GM19372 (cell line): ENCODE results near the gene POLG.

Experiments
- ATAC-seq: cut with Tn5 transposase; IDR thresholded peaks from one replicate; pipeline ENCODE4 v1.9.1; 2021; ENCODE audit warnings: mild to moderate bottlenecking, low read depth, moderate library complexity; ENCODE audit not compliant: unreplicated experiment

The POLG gene

GRCh38 chr15:89328398-89329254, 6.0 kb downstream of the POLG start:
- ATAC-seq = no peak

- no peak for ATAC-seq
These were observed 7.5 kb downstream of the POLG start for GRCh38 chr15:89327113-89327512.

- ATAC-seq = no peak
These were observed 8.3 kb downstream of the POLG start for GRCh38 chr15:89326316-89326715.

- no peak for ATAC-seq
These were observed 9.4 kb downstream of the POLG start for GRCh38 chr15:89325039-89325803.

GRCh38 chr15:89323825-89324224, 10.8 kb downstream of the POLG start:
- no peak for ATAC-seq

GRCh38 chr15:89322822-89323221, 11.8 kb downstream of the POLG start:
- no peak for ATAC-seq

- ATAC-seq = no peak
These were observed 12.9 kb downstream of the POLG start for GRCh38 chr15:89321521-89322410.

- no peak for ATAC-seq
These were observed 14.4 kb downstream of the POLG start for GRCh38 chr15:89320200-89320599.

GRCh38 chr15:89319678-89320077, 14.9 kb downstream of the POLG start:
- ATAC-seq = no peak

- ATAC-seq = no peak
These were observed 17.4 kb downstream of the POLG start for GRCh38 chr15:89317186-89317720.

GRCh38 chr15:89316504-89316903, 18.1 kb downstream of the POLG start:
- no peak for ATAC-seq

GRCh38 chr15:89315375-89315929, 19.2 kb downstream of the POLG start:
- ATAC-seq = no peak

GRCh38 chr15:89309993-89310392, 24.6 kb downstream of the POLG start:
- ATAC-seq = no peak

- no peak for ATAC-seq
These were observed 26.4 kb downstream of the POLG start for GRCh38 chr15:89308236-89308635.

GRCh38 chr15:89307791-89308190, 26.8 kb downstream of the POLG start:
- no peak for ATAC-seq

GRCh38 chr15:89307046-89307587, 27.5 kb downstream of the POLG start:
- ATAC-seq = no peak

GRCh38 chr15:89305395-89305794, 29.2 kb downstream of the POLG start:
- no peak for ATAC-seq

GRCh38 chr15:89303986-89304385, 30.6 kb downstream of the POLG start:
- ATAC-seq = no peak

GRCh38 chr15:89301304-89302089, 33.1 kb downstream of the POLG start:
- no peak for ATAC-seq
